Femur (tissue), 1 donor: ENCODE data around the gene COL28A1.
"Not testable (repeated sequence)": the region's sequence is repeated elsewhere in the genome, so short reads cannot be mapped to it uniquely, and the experiment has no call there.

Experiments used
- DNase-seq: peaks from one replicate; pipeline ENCODE4 v3.0.0-alpha.2; 2017

COL28A1 gene

DNA sequence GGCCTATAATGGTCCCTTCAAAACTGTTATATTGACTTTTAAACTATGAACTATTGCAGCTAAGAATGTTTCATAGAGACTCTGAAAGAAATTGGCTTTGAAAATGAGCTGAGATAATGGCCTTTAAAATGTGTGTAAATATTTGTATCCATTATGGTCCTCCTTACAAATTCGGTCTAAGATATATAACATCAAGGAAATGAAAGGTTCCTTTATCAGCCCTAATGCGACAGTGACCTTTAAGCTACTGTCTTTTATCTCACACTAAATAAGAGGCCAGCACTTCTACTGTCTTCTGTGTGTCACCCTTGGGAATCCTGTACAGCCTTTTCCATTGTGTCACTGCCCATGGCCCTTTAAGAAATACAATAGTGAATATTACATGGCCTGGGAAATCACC is 19.5 kb downstream of the COL28A1 start:
- no peak for DNase-seq

DNA sequence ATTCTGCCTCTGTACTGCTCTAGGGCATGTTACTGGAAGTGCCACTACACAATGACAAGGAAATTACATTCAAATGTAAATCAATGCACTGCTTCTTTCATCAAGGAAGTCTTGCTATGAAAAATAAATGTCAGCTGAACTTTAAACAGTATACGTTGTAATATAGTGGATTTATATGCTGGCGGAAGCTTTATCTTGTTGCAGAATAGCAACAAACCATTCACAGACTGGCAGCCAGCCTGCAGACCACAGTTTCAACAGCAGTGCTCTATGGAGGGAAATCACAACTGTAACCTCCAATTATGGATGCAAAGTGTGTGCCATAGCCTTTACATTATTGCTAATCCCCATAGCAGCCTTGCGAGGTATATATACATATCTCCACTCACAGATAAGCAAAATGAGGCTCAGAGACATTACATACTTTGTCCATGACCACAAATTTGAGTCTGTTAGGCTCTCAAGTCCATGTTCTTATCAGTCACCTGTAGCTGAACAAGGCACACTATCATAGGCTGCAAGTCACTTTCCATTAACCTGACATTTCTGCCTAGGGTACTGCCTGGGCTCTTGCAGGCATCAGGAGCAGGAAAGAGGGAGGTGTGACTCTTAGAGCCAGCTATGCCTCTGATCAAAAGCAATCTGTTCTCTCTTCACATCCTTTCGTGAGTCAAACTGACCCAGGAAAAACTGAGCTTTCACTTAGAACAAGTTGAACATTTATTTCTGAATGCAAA is 22.6 kb downstream of the COL28A1 start:
- DNase-seq: no peak

DNA sequence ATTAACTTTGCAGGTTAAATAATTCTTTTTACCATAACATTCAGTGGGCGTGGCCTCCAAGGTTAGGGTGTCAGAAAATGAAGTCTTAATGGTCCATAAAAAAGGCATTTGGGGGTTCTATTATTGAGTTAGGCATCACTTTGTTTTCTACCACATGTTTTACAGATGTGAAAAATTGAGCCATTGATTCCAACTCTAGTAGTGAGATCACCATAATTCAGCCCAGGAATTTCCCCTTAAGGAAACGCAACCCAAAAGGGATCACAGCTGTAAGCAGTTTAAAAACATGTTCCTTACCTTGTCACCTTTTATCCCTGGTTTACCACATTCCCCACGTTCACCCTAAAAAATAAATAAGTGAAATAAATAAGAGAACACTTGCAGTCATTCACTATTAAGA is 24.9 kb downstream of the COL28A1 start:
- DNase-seq: no peak

DNA sequence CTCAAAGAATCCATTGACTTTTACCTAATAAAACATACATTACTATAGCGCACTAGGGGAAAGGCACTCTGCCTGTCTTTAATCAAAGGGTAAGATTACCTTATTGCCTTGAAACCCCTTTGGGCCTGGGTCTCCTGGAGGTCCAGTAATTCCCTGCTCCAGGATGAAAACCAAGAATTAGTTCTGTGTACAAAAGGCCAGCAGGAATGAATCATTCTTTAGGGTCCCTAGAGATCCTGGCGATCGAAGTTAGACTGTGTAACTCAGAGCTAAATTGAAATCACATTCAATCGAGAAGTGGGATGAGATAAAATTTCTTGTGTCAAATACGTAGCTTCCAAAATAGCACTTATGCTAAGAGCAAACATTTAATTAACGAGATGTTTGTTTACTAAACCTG is 29.8 kb downstream of the COL28A1 start:
- no peak for DNase-seq

DNA sequence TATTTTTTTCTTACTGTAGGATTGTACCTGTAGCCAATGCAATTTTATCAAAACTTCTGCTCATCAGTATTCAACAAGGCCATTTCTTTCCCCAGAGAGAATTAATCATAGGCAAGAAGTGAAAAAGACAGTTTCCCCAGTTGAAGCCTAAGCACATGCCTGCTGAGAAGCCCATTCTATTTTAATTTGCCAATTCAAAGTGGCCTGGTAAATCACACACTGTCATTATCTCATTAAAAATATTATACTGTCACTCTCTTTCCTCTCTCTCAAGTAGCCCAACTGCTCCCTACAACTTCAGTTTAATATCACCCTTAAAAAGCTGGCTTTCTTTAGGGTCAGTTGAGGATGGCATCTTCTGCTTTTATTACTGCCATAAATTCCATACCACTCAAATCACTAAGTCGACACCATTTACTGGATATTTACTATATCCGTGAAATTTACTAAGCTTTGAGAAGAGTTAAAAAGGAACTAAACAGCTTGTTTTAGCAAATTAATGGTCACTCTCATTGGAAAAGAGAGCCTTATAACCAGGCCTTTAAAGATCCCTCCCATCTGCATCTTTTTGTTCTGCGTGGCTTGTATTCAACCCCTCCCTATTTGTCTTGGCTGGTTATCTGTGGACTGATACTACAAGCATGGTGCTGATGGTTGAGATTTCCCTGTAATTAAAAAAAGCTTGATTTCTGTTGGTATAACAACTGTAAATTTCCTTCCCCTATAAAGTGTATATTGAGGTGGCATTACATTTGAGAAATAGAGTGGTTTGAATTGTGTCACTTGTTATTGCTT is 30.6 kb downstream of the COL28A1 start:
- DNase-seq: no peak

DNA sequence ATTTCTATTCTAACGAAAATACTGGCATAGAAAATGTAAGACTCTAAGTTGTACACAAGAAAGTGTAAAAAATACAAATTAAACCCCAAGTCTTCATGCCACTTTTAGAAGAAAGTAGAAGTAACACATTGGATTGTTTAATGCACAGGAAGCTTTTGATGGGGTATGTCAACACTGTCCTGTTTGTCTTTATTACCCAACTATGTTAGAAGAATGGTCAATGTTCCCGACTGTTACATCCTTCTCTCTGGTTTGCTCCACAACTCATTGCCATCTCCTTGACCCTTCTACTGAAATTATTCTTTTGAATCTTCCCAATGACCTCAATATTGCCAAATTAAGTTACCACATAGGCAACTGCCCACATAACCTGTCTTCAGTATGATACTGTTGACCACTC is 35.8 kb downstream of the COL28A1 start:
- no peak for DNase-seq

DNA sequence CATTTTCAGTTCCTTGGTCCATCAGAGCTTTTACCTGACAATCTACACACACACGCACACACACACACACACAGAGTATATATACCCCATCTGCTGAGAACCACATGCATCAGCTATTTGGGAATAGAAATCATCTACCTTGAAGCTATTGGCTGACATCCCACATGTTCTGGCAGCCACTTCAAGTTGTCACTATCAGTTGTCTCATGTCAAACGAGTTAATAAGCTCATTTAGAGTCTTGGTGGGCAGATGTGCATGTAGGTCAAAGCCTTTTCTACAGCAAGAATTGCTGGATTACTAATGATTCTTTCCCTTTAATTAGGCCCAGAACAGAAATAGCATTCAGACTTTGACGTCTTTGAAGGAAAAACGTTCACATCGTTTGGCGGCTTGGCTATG is 36.8 kb downstream of the COL28A1 start:
- DNase-seq: no peak

DNA sequence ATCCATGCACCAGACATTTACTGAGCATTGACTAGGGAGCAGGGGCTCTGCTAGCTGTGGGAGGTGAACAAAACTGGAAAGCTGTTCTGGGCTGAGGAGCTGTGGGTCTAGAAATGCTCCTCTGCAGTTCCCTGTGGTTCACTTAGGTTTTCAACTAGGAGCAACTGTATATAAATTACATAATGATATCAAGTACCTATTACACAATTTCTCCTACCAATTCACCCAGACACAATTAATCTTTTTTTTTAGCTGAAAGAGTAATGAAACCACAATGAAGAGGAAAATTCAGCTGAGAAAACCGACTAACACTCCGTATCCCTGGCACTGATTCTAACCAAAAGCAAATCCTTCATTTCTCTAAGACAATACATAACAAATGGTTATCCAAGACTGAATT is 39.4 kb downstream of the COL28A1 start:
- no peak for DNase-seq

DNA sequence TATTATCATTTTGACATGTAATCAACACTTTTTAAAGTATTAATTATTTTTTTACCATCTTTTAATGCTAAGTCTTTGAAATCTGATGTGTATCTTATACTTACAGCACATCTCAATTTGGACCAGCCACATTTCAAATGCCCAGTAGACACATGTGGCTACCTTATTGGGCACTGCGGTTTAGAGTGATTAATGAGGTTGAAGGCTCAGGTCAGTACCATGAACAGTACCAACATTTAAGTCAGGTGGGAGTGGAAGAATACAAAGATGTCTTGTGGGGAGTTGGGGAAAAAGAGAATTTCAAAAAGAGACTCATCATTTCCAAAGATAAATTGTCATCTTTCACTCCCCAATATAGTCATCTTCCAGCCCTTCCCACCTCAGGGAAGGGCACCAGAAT is 40.5 kb downstream of the COL28A1 start:
- no peak for DNase-seq

DNA sequence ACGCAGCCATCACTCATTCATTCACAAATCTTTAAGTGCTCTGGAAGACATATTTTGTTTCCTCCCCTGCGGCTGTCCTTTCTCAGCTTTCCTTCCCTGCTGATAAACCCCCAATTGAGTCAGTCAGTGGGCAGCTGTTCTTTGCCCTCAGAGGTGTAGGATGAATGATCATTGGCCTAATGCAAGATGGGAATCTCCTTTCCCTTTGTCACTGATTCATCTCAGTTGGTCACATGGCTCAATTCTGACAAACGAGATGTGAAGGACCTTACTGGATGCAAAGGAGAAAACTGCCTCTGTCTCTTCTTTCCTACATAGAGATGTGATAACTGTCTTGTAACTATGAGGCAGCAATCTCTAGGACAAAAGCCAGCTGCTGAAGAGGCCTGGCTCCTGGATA is 44.6 kb downstream of the COL28A1 start:
- no peak for DNase-seq

DNA sequence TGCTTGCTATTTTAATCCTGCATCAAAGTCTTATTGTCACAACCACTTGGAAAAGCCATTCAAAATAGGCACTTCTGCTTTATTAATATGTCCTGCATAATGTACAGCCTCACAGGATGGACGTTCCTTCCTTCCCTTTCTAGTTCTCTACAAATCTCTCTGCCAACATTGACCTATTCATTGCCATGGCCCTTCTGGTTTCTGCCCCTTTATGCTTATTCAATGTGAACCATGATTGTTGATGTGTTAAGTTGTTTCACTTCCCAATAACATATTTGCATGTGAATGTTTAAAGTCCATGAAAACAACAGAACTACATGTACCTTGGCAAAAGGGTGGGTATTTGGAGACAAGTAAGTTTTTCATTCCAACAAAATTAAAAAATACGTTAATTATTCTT is 45.7 kb downstream of the COL28A1 start:
- DNase-seq: no peak

DNA sequence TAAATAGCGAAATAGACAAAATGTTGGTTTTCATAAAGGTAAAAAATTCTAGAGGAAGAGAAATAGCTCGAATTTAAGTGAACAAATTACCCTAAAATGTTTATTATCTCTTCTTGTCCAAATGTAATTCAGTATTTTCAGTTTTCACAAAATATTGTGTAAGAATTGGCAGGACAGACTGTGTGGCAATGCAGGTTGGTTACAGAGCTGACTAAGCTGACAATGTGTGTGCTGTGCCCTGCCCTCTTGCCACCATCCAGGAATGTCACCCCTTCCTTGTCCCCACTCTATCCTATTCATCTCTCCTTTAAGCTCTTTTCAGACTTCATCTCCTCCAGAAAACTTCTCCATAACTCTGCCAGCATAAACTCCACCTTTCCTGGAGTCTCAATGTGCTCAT is 46.1 kb downstream of the COL28A1 start:
- no peak for DNase-seq

DNA sequence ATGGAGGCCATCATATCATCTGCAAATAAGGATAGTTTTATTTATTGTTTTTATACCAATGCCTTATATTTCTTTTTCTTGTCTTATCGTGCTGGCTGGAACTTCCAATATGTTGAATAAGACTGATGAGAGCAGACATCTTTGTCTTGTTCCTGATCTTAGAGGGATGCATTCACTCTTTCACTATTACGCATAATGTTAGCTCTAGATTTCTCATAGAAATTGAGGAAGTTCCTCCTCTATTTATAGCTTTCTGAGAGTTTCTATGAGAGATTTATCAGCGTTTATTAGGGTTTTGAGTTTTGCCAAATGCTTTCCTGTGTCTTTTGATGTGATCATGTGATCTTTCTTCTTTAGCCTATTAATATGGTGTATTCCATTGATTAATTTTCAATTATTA is 49.3 kb downstream of the COL28A1 start:
- no peak for DNase-seq

DNA sequence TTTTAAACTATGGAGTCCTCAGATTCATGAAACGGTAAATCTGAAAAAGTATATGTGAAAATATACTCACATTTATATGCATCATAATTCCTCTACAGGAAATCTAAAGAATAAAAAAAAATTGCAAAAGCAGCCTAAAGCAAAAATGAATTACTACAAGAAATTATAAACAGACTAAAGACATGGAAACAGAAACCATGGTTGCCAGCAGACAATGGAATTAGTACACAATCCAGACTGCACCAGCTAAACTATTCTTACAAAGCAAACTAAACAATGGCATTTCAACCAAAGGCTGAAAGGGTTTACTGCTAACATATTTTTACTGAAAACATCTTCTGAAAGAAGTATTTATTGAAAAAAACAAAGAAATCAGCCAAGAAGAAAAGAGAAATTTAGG is 51.6 kb downstream of the COL28A1 start:
- DNase-seq: no peak

DNA sequence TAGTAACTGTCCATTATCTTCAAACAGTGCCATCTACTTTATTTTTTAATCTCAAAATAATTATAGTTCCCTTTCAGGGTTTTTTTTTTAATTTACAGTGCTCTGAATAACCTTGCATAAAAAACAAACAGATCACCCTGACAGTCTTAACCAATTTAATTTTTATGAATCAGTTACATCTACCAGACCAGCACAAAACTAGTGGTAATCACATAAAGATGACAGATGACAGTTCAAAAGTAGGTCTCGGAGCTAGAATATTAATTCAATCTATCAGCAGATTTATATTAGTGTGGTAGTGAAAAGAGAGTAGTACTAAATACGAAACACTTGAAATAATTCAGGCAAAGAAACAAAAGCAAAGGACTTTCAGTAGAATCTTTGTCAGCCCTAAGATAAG is 53.9 kb downstream of the COL28A1 start:
- no peak for DNase-seq

DNA sequence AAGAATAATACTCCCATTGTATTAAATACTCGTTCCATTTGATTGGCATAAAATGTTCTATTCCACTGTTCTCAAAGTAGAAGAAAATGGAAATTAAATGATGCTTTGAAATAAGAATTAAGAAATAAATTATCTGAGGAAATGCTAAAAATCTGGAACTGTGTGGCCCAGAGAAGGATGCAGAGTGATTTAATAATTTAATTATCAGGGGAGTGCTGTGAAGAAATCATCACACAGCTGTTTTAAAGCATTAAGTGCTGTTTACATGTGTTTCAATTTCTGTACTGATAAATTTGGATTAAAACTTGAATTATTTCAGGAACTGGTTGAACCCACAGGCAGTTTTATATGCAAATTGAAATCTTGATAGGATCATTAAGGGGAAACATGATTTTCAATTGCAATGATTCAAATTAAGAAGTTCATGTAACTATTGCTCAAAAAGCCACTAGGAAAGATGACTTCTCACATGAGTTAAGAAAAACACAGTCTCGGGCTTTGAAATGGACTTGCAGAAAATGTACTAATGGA is 56.3 kb downstream of the COL28A1 start:
- no peak for DNase-seq

DNA sequence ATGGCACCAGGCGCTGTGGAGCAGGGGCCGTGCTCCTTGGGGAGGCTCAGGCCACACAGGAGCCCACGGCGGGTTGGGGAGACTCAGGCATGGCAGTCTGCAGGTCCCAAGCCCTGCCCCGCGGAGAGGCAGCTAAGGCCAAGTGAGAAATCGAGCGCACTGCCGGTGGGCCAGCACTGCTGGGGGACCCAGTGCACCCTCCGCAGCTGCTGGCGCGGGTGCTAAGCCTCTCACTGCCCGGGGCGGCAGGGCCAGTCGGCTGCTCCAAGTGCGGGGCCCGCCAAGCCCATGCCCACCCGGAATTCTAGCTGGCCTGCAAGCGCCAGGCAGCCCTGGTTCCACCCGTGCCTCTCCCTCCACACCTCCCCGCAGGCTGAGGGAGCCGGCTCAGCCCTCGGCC is 57.1 kb downstream of the COL28A1 start:
- DNase-seq: no peak

DNA sequence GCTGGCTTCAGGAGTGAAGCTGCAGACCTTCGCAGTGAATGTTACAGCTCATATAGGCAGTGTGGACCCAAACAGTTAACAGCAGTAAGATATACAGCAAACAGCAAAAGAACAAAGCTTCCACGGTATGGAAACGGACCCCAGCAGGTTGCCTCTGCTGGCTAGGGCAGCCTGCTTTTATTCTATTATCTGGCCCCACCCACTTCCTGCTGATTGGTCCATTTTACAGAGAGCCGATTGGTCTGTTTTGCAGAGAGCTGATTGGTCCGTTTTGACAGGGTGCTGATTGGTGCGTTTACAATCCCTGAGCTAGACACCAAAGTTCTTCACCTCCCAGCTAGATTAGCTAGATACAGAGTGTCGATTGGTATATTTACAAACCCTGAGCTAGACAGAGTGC is 58.0 kb downstream of the COL28A1 start:
- not testable (repeated sequence) for DNase-seq

DNA sequence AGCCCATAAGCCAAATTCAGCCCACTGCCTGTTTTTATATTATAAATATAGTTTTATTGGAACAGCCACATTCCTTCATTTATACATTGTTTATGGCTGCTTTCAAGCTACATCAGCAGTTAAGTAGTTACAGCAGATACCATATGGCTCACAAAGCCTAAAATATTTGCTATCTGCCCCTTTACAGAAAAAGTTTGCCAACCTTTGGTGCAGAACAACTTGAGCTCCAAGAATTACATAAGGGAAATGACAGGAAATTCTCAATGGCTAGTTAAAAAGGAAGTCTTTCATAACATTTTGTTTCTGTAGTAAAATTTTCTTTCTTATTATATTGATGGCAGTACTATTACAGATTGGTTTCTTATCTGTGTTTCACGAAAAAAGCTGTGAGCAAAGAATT is 59.3 kb downstream of the COL28A1 start:
- no peak for DNase-seq

DNA sequence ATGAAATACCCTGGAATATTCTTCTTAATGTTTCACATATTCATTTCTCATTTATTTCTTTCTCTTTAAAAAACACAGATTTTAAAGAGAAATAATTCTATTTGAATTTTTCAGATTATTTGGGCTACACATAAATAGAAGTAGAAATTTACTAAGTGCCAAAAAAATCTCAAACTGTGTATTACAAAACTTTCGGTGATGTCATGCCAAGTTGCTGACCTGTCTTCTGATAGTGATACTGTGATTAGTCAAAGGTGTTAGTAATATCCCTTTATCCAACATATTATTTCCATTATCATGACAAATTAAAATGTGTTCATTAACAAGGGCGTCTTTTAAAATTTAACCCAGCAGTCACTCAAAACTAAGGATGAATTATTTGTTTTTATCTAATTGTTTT is 60.1 kb downstream of the COL28A1 start:
- DNase-seq: no peak

DNA sequence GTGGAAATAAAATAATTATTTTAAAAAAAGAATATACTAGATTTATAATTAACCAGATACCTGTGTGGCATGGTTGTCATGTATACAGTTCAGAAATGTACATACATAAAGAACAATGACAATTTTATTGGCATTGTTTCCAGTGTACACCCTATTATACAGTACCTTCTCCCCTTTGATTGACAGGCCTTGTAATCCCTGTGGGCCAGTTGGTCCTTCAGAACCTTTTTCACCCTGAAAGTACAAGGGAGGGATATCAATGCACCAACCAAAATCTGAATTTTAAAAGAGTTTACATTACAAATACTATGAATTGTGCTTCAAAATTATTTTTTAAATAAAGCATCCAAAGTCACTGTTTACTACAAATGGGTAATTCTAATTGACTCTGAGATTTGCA is 61.2 kb downstream of the COL28A1 start:
- DNase-seq: no peak

DNA sequence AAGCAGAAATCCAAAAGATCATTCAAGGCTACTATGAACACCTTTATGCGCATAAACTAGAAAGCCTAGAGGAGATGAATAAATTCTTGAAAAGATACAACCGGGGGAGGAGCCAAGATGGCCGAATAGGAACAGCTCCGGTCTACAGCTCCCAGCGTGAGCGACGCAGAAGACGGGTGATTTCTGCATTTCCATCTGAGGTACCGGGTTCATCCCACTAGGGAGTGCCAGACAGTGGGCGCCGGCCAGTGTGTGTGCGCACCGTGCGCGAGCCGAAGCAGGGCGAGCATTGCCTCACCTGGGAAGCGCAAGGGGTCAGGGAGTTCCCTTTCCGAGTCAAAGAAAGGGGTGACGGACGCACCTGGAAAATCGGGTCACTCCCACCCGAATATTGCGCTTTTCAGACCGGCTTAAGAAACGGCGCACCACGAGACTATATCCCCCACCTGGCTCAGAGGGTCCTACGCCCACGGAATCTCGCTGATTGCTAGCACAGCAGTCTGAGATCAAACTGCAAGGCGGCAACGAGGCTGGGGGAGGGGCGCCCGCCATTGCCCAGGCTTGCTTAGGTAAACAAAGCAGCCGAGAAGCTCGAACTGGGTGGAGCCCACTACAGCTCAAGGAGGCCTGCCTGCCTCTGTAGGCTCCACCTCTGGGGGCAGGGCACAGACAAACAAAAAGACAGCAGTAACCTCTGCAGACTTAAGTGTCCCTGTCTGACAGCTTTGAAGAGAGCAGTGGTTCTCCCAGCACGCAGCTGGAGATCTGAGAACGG is 70.5 kb downstream of the COL28A1 start:
- not testable (repeated sequence) for DNase-seq

DNA sequence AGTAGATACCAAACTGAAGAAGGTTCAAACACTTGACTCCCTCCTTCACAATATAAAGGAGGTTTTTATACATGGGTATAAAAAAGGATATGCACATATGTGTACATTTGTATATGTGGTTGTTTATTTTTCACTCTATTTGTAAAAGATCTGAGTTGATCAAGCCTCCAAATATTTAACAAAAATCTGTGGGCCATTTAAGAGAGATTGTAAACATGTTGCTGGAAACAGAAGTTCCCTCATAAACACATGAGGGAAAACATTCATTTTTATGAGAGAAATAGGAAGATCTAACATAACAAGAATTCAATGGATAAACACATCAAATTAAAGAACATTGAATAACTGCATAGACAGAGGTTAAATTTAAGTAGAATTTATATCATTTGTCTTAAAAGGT is 81.7 kb downstream of the COL28A1 start:
- DNase-seq: no peak

DNA sequence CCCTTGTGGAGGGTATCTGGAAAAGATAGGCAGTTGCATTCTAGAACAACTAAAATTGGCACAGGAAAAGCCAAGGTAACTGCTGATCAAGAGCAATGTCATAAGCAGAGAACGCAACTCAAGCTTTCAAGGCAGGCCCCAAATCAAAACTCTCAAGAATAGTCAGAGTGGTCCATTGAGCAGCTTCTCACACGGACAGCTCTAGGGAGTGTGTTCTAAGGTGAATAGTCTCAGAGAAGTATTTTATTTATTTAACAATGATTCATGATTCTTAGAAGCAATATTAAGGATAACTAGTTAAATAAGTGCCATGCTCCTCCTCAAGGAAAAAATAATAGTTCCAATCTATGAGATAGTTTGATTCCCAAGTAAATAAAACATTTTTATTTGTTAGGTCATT is 83.0 kb downstream of the COL28A1 start:
- no peak for DNase-seq
